Neural progenitor cell (in vitro differentiated cells): ENCODE measurements around the gene MITF.

Experiments
- EZH2 ChIP-seq: fragments of 200-600 bp; sonication (generic); IDR thresholded peaks from 2 replicates; pipeline ENCODE4 v1.6.1; 2017; ENCODE audit warnings: antibody characterized with exemption, mild to moderate bottlenecking, moderate library complexity
- EZH2phosphoT487 ChIP-seq: fragments of 200-600 bp; sonication (generic); IDR thresholded peaks from 2 replicates; pipeline ENCODE4 v1.6.1; 2017; ENCODE audit warnings: antibody characterized with exemption
- TF ChIP-seq, protein P1 (sequence below): fragments of 200-600 bp; sonication (generic); IDR thresholded peaks from 2 replicates; pipeline ENCODE4 v1.5.1; 2017; ENCODE audit warnings: antibody characterized with exemption, mild to moderate bottlenecking

DNA sequence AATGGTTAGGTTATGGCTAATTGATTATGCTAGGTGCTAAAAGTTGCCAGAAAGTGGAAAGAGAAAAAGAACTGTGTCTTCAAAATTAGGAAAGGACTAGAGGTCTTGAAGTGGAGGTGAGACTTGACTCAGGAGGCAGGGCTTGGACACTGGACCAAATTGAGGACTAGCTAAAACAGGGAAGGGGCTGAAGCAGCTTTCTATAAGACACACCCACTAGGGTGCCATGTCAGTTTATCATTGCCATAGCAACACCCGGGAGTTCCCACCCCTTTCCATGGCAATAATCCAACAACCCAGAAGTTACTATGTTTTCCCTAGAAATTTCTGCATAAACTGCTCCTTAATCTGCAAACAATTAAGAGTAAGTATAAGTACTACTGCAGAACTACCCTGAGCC lies 42.9 kb upstream of the MITF start:
- TF ChIP-seq, protein P1, sequence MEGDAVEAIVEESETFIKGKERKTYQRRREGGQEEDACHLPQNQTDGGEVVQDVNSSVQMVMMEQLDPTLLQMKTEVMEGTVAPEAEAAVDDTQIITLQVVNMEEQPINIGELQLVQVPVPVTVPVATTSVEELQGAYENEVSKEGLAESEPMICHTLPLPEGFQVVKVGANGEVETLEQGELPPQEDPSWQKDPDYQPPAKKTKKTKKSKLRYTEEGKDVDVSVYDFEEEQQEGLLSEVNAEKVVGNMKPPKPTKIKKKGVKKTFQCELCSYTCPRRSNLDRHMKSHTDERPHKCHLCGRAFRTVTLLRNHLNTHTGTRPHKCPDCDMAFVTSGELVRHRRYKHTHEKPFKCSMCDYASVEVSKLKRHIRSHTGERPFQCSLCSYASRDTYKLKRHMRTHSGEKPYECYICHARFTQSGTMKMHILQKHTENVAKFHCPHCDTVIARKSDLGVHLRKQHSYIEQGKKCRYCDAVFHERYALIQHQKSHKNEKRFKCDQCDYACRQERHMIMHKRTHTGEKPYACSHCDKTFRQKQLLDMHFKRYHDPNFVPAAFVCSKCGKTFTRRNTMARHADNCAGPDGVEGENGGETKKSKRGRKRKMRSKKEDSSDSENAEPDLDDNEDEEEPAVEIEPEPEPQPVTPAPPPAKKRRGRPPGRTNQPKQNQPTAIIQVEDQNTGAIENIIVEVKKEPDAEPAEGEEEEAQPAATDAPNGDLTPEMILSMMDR: no peak
- TF ChIP-seq EZH2phosphoT487 (no peak), EZH2 (no peak)
